IMR-90 (cell line): ENCODE data around the gene E2F4. TPM values are rescaled to one million over a fixed set of nuclear protein-coding genes. Genes with fewer than 3 reads are reported as not detected.

Experiments used
- ATAC-seq: fragments of 200-7000 bp; cut with Tn5 transposase; 2 replicates; pipeline ENCODE4 v1.9.1; 2020; ENCODE audit warnings: low read depth, mild to moderate bottlenecking, moderate library complexity
- BruUV-seq: library from RNA; stranded (reverse); fragments of 400-500 nt; replicated peaks from 2 replicates; lab custom pipeline; 2021; lab: Mats Ljungman, UMichigan
- CTCF ChIA-PET: fragments of 300-600 bp; formaldehyde crosslinking; extraction: SDS; loops from one replicate; lab custom pipeline; 2021; ENCODE audit warnings: antibody characterized with exemption; lab: Yijun Ruan, JAX
- POLR2A ChIA-PET: fragments of 300-600 bp; sonication (Branson Sonifier 250); formaldehyde crosslinking; loops from one replicate; lab custom pipeline; 2022; ENCODE audit warnings: antibody characterized with exemption; ENCODE audit not compliant: unreplicated experiment; lab: Charles Lee
- DNase-seq: peaks from one replicate; pipeline ENCODE4 v3.0.0; 2013
- H2AFZ ChIP-seq: replicated peaks from 2 replicates; pipeline ENCODE3; 2013; ENCODE audit warnings: low read length, mild to moderate bottlenecking; ENCODE audit not compliant: poor library complexity
- H2AK5ac ChIP-seq: 2 replicates; pipeline ENCODE4 v1.6.1; 2013; ENCODE audit warnings: low read depth, low read length, inconsistent platforms
- H2AK9ac ChIP-seq: replicated peaks from 2 replicates; pipeline ENCODE3; 2013; ENCODE audit warnings: mild to moderate bottlenecking, low read depth, low read length, moderate library complexity; ENCODE audit not compliant: poor library complexity
- H2BK120ac ChIP-seq: 2 replicates; pipeline ENCODE4 v1.6.1; 2013; ENCODE audit warnings: low read depth, low read length, inconsistent platforms
- H2BK15ac ChIP-seq: 3 replicates; pipeline ENCODE4 v1.6.1; 2013; ENCODE audit warnings: low read depth, low read length, inconsistent platforms
- H2BK20ac ChIP-seq: 2 replicates; pipeline ENCODE4 v1.6.1; 2013; ENCODE audit warnings: low read depth, mild to moderate bottlenecking, inconsistent platforms, low read length, moderate library complexity
- H2BK5ac ChIP-seq: 2 replicates; pipeline ENCODE4 v1.6.1; 2013; ENCODE audit warnings: mild to moderate bottlenecking, low read depth, low read length, inconsistent platforms; ENCODE audit not compliant: poor library complexity, severe bottlenecking
- H3K14ac ChIP-seq: replicated peaks from 2 replicates; pipeline ENCODE4 v1.6.1; 2013; ENCODE audit warnings: low read depth, low read length, inconsistent platforms
- H3K18ac ChIP-seq: 2 replicates; pipeline ENCODE4 v1.6.1; 2013; ENCODE audit warnings: low read depth, low read length, control low read depth
- H3K23ac ChIP-seq: 2 replicates; pipeline ENCODE4 v1.6.1; 2013; ENCODE audit warnings: low read depth, low read length, inconsistent platforms
- H3K27ac ChIP-seq: 2 replicates; pipeline ENCODE4 v1.5.1; 2013; ENCODE audit warnings: mild to moderate bottlenecking, control low read depth, low read length; ENCODE audit not compliant: insufficient read depth
- H3K27me3 ChIP-seq: 2 replicates; pipeline ENCODE4 v1.6.1; 2013; ENCODE audit warnings: low read length; ENCODE audit not compliant: control insufficient read depth, insufficient read depth
- H3K36me3 ChIP-seq: 2 replicates; pipeline ENCODE4 v1.6.1; 2013; ENCODE audit warnings: low read length, mixed read lengths; ENCODE audit not compliant: control insufficient read depth, insufficient read depth
- H3K4ac ChIP-seq: 2 replicates; pipeline ENCODE4 v1.6.1; 2013; ENCODE audit warnings: low read depth, low read length, inconsistent platforms
- H3K4me1 ChIP-seq: 2 replicates; pipeline ENCODE4 v1.6.1; 2013; ENCODE audit warnings: low read length, mixed read lengths; ENCODE audit not compliant: control insufficient read depth, insufficient read depth
- H3K4me2 ChIP-seq: 2 replicates; pipeline ENCODE4 v1.6.1; 2013; ENCODE audit warnings: low read depth, mild to moderate bottlenecking, control low read depth, low read length, moderate library complexity
- H3K4me3 ChIP-seq: 2 replicates; pipeline ENCODE4 v1.5.1; 2013; ENCODE audit warnings: low read depth, mild to moderate bottlenecking, control low read depth, low read length, moderate library complexity; ENCODE audit not compliant: insufficient read depth
- H3K56ac ChIP-seq: 2 replicates; pipeline ENCODE4 v1.6.1; 2013; ENCODE audit warnings: low read length, inconsistent platforms; ENCODE audit not compliant: insufficient read depth; ENCODE audit errors: extremely low read depth
- H3K79me1 ChIP-seq, 2 experiments: 2 replicates each; pipeline ENCODE4 v1.6.1; 2013; ENCODE audit warnings: low read length in 2 of 2, inconsistent platforms in 1 of 2, low read depth in 1 of 2
- H3K9ac ChIP-seq: 2 replicates; pipeline ENCODE4 v1.6.1; 2013; ENCODE audit warnings: low read depth, low read length, control low read depth
- H3K9me1 ChIP-seq: 2 replicates; pipeline ENCODE4 v1.6.1; 2013; ENCODE audit warnings: low read length, inconsistent platforms; ENCODE audit not compliant: insufficient read depth
- H3K9me3 ChIP-seq: 2 replicates; pipeline ENCODE4 v1.6.1; 2013; ENCODE audit warnings: low read length; ENCODE audit not compliant: control insufficient read depth, insufficient read depth
- H4K20me1 ChIP-seq: 2 replicates; pipeline ENCODE4 v1.6.1; 2013; ENCODE audit warnings: low read length, inconsistent platforms; ENCODE audit not compliant: insufficient read depth
- H4K5ac ChIP-seq: 2 replicates; pipeline ENCODE4 v1.6.1; 2013; ENCODE audit warnings: mild to moderate bottlenecking, low read depth, low read length, control low read depth
- H4K8ac ChIP-seq, 2 experiments: 2 replicates each; pipeline ENCODE4 v1.6.1; 2013; ENCODE audit warnings: low read depth in 2 of 2, low read length in 2 of 2, control low read depth in 1 of 2, inconsistent platforms in 1 of 2
- H4K91ac ChIP-seq: 2 replicates; pipeline ENCODE4 v1.6.1; 2013; ENCODE audit warnings: low read depth, low read length, inconsistent platforms; ENCODE audit not compliant: insufficient read depth
- CEBPB ChIP-seq: IDR thresholded peaks from 2 replicates; pipeline ENCODE4 v1.6.1; 2012; ENCODE audit warnings: low read depth, low read length, improper control_type of control experiment
- CTCF ChIP-seq: conservative IDR thresholded peaks from 2 replicates; pipeline ENCODE4 v1.5.1; 2012; ENCODE audit warnings: mild to moderate bottlenecking, low read depth, low read length, improper control_type of control experiment
- MAZ ChIP-seq: IDR thresholded peaks from 2 replicates; pipeline ENCODE4 v1.6.1; 2012; ENCODE audit warnings: low read depth, mild to moderate bottlenecking, low read length, improper control_type of control experiment, moderate library complexity, borderline replicate concordance
- MXI1 ChIP-seq: IDR thresholded peaks from 2 replicates; pipeline ENCODE4 v1.6.1; 2012; ENCODE audit warnings: low read depth, mild to moderate bottlenecking, low read length, moderate library complexity, borderline replicate concordance
- NFE2L2 ChIP-seq: fragments of 150-350 bp; IDR thresholded peaks from 2 replicates; pipeline ENCODE4 v1.6.1; 2016; ENCODE audit warnings: low read depth, mild to moderate bottlenecking, low read length
- RFX5 ChIP-seq: IDR thresholded peaks from 2 replicates; pipeline ENCODE4 v1.8.0; 2012; ENCODE audit warnings: low read depth, mild to moderate bottlenecking, low read length, moderate library complexity
- SMC3 ChIP-seq: fragments of 150-350 bp; IDR thresholded peaks from 2 replicates; pipeline ENCODE4 v1.6.1; 2016; ENCODE audit warnings: low read depth, mild to moderate bottlenecking, antibody characterized with exemption, low read length, moderate library complexity
- USF2 ChIP-seq: fragments of 150-350 bp; IDR thresholded peaks from 2 replicates; pipeline ENCODE4 v1.6.1; 2017; ENCODE audit warnings: mild to moderate bottlenecking, antibody characterized with exemption, low read length, low read depth
- WGBS, 2 experiments: methylation state at CpG; one replicate each; pipeline versions ENCODE4 v1.1.5 to v1.1.7; 2013; ENCODE audit warnings: missing lambda C conversion rate in 2 of 2; ENCODE audit not compliant: insufficient read length in 1 of 2; ENCODE audit errors: extremely low coverage in 2 of 2; 5-methylcytosine and 5-hydroxymethylcytosine counted together
- dilution Hi-C: fragments of 300-500 bp; cut with HindIII; formaldehyde crosslinking; loops from one replicate; pipeline ENCODE4 v1.14.3; 2018; ENCODE audit warnings: low sequenced_read_pairs; ENCODE audit not compliant: unreplicated experiment
- in situ Hi-C: fragments of 300-500 bp; cut with MboI; formaldehyde crosslinking; loops from 3 replicates; pipeline ENCODE4 v1.14.3; 2019; ENCODE audit warnings: low sequenced_read_pairs, inconsistent platforms, mixed read lengths
- intact Hi-C: fragments of 100-400 bp; cut with micrococcal nuclease; formaldehyde crosslinking; loops from 2 replicates; pipeline ENCODE4 v1.10.0; 2022
- polyA plus RNA-seq, 3 experiments: library from polyadenylated mRNA; depleted of rRNA; stranded (reverse); fragments of >200 nt; gene quantifications; 2 replicates each; pipeline ENCODE4 v1.2.3, GENCODE V29; 2012; ENCODE audit warnings: low replicate concordance in 1 of 3
- total RNA-seq: library from RNA; depleted of rRNA; stranded (reverse); fragments of >200 nt; gene quantifications from 2 replicates; pipeline ENCODE4 v1.2.3, GENCODE V29; 2012

The E2F4 gene
- total and polyA plus RNA-seq, 2 of the 4 experiments (the other 2 are of a cell fraction) = 63.4 to 103 TPM

GRCh38 chr16:67176662-67177061, 15.3 kb upstream of the E2F4 start:
- no peak overlapping the region for H2BK5ac ChIP-seq
- H4K5ac ChIP-seq = no peak overlapping the region
- DNase-seq (no peak), ATAC-seq (no peak)
- no peak overlapping the region for H3K4me2 ChIP-seq
- no TSS peak for BruUV-seq
- H3K23ac ChIP-seq = no peak overlapping the region
- peaks cover 22% of the 10 kb centered on the region for H3K4me1 ChIP-seq
- TF ChIP-seq USF2 (no peak), SMC3 (no peak), RFX5 (no peak), CTCF (no peak), MAZ (no peak), MXI1 (no peak), CEBPB (no peak), NFE2L2 (no peak)
- dilution Hi-C loops = no loop called here
- no peak overlapping the region for H3K4me3 ChIP-seq
- peaks cover 32% of the 10 kb centered on the region for H4K20me1 ChIP-seq
- no peak overlapping the region for H4K8ac ChIP-seq
- no peak overlapping the region for H3K27ac ChIP-seq
- no peak overlapping the region for H3K9ac ChIP-seq
- H2AK5ac ChIP-seq = no peak overlapping the region
- H3K18ac ChIP-seq = no peak overlapping the region
- ChIA-PET CTCF (interaction anchor here (0.7 to 1.2 kb wide), 2 partner anchors 8 to 1397 kb away, joined by 3 to 4 read pairs; no protein-coding TSS in a partner anchor), POLR2A (no interaction called here)
- WGBS, 2 experiments = 65% methylated on average over 9 of the region's 12 CpGs; no CpG with 5 or more reads in 1 of the 2 experiments
- intact Hi-C loops = no loop called here
- H3K9me3 ChIP-seq = no peaks in the 10 kb centered on the region
- H3K4ac ChIP-seq = no peak overlapping the region
- H4K91ac ChIP-seq = no peak overlapping the region
- H3K9me1 ChIP-seq = peaks cover 12% of the 10 kb centered on the region
- H3K79me1 ChIP-seq = peaks cover 16 to 51% of the 10 kb centered on the region in 2 experiments; a peak in 3 of 4 replicates
- H2BK120ac ChIP-seq = no peak overlapping the region
- H2AFZ ChIP-seq = no peak overlapping the region
- no peak overlapping the region for H2AK9ac ChIP-seq
- no peak overlapping the region for H3K14ac ChIP-seq
- no peak overlapping the region for H2BK20ac ChIP-seq
- H3K36me3 ChIP-seq = peaks cover 11% of the 10 kb centered on the region; the same call in 1 of the 2 replicates
- H2BK15ac ChIP-seq = no peak overlapping the region
- no peaks in the 10 kb centered on the region for H3K27me3 ChIP-seq
- no peak overlapping the region for H3K56ac ChIP-seq
- in situ Hi-C loops = no loop called here
